Skeletal muscle cell (primary cell): ENCODE data around the gene C16orf82.

Source experiments
- DNase-seq: peaks from one replicate; pipeline ENCODE4 v3.0.0-alpha.2; 2010; ENCODE audit warnings: low read depth
- H3K4me3 ChIP-seq: 2 replicates; pipeline ENCODE4 v1.5.1; 2011; ENCODE audit warnings: low read depth, mild to moderate bottlenecking, control low read depth, low read length, moderate library complexity

The C16orf82 gene

GRCh38 chr16:27118526-27118925, 51.8 kb downstream of the C16orf82 start:
- no peak overlapping the region for H3K4me3 ChIP-seq
- no peak for DNase-seq
